SJCRH30 (cell line): ENCODE data around the gene PAPLN. TPM values are rescaled to one million over a fixed set of nuclear protein-coding genes. Genes with fewer than 3 reads are reported as not detected.

Experiments used
- DNase-seq, 2 experiments: peaks; one replicate each; pipeline ENCODE4 v3.0.0-alpha.2; 2015 to 2020
- H3K27ac ChIP-seq: fragments of 250-450 bp; sonication (Bioruptor Pico); 2 replicates; pipeline ENCODE4 v1.5.1; 2020; ENCODE audit warnings: mild to moderate bottlenecking, moderate library complexity
- H3K27me3 ChIP-seq: fragments of 250-450 bp; sonication (Bioruptor Pico); 2 replicates; pipeline ENCODE4 v1.5.1; 2020; ENCODE audit warnings: mild to moderate bottlenecking, moderate library complexity
- H3K36me3 ChIP-seq: fragments of 250-450 bp; sonication (Bioruptor Pico); 2 replicates; pipeline ENCODE4 v1.5.1; 2020; ENCODE audit warnings: mild to moderate bottlenecking, moderate library complexity
- H3K4me1 ChIP-seq: fragments of 250-450 bp; sonication (Bioruptor Pico); 2 replicates; pipeline ENCODE4 v1.5.1; 2020; ENCODE audit warnings: mild to moderate bottlenecking, moderate library complexity
- H3K4me3 ChIP-seq: fragments of 250-450 bp; sonication (Bioruptor Pico); 2 replicates; pipeline ENCODE4 v1.5.1; 2020; ENCODE audit warnings: mild to moderate bottlenecking, moderate library complexity
- H3K9me3 ChIP-seq: fragments of 250-450 bp; sonication (Bioruptor Pico); replicated peaks from 2 replicates; pipeline ENCODE4 v1.5.1; 2020; ENCODE audit warnings: mild to moderate bottlenecking, moderate library complexity
- total RNA-seq: library from RNA; depleted of rRNA; stranded (reverse); fragments of >200 nt; shearing (Covaris generic); gene quantifications from 2 replicates; pipeline ENCODE4 v1.2.3, GENCODE V29; 2014

The PAPLN gene
- total RNA-seq, 1 experiment from 2014 or later = not detected

GRCh38 chr14:73246387-73247150, 9.3 kb downstream of the PAPLN start:
- H3K27me3 ChIP-seq = no peaks in the 10 kb centered on the region
- DNase-seq = no peak
- H3K4me1 ChIP-seq = 0 out of 2 replicates have a peak, but pooled peaks cover 4% of the 10 kb centered on the region
- no peaks in the 10 kb centered on the region for H3K9me3 ChIP-seq
- no peak overlapping the region for H3K4me3 ChIP-seq
- H3K36me3 ChIP-seq = no peaks in the 10 kb centered on the region
- no peak overlapping the region for H3K27ac ChIP-seq

- H3K4me3 ChIP-seq = no peak overlapping the region
- H3K9me3 ChIP-seq = no peaks in the 10 kb centered on the region
- no peaks in the 10 kb centered on the region for H3K4me1 ChIP-seq
- H3K36me3 ChIP-seq = no peaks in the 10 kb centered on the region
- no peak overlapping the region for H3K27ac ChIP-seq
- H3K27me3 ChIP-seq = no peaks in the 10 kb centered on the region
- DNase-seq = no peak
Measured at GRCh38 chr14:73248108-73248868, 11.0 kb downstream of the PAPLN start.

DNA sequence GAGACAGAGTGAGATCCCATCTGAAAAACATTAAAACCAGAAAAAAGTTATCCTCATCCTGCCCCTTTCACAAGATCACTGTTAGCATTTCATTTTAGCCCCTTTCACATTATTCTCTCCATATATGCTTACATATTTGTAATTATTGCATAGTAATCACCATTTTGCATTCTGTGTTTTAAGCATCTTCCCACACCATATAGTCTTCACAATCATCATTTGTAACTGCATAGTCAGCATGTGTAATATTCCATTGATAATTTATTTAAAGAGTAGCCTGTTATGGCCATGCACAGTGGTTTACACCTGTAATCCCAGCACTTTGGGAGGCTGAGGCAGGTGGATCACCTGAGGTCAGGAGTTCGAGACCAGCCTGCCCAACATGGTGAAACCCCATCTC, 11.8 kb downstream of the PAPLN start:
- no peaks in the 10 kb centered on the region for H3K27me3 ChIP-seq
- H3K4me1 ChIP-seq = no peaks in the 10 kb centered on the region
- H3K4me3 ChIP-seq = no peak overlapping the region
- DNase-seq = no peak
- H3K36me3 ChIP-seq = no peaks in the 10 kb centered on the region
- no peak overlapping the region for H3K27ac ChIP-seq
- no peaks in the 10 kb centered on the region for H3K9me3 ChIP-seq

DNA sequence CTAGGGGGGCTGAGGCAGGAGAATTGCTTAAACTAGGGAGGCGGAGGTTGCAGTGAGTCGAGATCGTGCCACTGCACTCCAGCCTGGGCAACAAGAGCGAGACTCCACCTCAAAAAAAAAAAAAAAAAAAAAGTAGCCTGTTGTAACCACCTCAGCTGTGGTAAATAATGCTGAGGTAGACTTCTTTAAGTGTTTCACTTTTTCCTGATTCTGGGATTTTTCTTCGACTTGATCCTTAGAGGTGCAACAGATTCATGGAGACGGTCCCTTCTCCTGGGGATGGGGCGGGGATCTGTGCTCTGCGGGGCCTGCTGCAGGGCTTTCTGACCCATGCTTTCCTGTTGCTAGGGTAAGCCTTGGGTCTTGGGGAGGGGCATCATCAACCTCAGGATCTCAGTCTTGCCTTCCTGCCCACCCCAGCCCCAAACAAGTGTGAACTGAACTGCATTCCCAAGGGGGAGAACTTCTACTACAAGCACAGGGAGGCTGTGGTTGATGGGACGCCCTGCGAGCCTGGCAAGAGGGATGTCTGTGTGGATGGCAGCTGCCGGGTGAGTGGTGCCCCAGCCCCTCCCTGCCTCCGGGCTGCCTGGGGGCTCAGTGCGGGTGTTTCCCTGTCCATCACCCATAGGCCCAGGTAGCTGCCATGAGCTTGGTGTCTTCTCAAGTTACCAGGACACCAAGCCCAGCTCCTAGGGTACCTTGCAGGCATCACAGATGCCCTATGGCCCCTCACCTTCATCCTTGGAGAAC, 12.4 kb downstream of the PAPLN start:
- Histone ChIP-seq H3K9me3 (no peaks in the 10 kb centered on the region), H3K27ac (no peak overlapping the region), H3K4me3 (no peak overlapping the region), H3K4me1 (no peaks in the 10 kb centered on the region), H3K27me3 (no peaks in the 10 kb centered on the region), H3K36me3 (no peaks in the 10 kb centered on the region)
- no peak for DNase-seq

DNA sequence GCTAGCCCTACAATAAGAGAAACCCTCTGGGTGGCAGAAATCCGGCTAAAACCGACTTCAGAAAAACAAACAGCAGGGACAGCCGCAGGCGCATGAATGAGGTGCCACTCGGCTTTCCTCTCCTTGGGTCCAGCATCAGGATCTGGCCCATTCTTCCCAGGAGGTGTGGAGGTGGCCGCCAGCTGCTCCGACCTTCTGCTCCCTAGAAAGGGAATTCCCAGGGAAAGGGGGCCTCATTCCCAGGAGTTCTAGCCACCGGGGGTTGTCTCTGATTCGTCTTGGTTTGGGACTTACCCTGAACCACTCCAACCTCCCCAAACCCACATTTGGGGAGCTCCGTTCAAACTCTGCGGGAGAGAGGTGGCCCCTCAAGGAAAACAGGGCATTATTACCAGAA, 13.0 kb downstream of the PAPLN start:
- H3K4me3 ChIP-seq = no peak overlapping the region
- no peaks in the 10 kb centered on the region for H3K27me3 ChIP-seq
- H3K27ac ChIP-seq = no peak overlapping the region
- H3K4me1 ChIP-seq = no peaks in the 10 kb centered on the region
- DNase-seq = no peak
- no peaks in the 10 kb centered on the region for H3K9me3 ChIP-seq
- H3K36me3 ChIP-seq = no peaks in the 10 kb centered on the region

DNA sequence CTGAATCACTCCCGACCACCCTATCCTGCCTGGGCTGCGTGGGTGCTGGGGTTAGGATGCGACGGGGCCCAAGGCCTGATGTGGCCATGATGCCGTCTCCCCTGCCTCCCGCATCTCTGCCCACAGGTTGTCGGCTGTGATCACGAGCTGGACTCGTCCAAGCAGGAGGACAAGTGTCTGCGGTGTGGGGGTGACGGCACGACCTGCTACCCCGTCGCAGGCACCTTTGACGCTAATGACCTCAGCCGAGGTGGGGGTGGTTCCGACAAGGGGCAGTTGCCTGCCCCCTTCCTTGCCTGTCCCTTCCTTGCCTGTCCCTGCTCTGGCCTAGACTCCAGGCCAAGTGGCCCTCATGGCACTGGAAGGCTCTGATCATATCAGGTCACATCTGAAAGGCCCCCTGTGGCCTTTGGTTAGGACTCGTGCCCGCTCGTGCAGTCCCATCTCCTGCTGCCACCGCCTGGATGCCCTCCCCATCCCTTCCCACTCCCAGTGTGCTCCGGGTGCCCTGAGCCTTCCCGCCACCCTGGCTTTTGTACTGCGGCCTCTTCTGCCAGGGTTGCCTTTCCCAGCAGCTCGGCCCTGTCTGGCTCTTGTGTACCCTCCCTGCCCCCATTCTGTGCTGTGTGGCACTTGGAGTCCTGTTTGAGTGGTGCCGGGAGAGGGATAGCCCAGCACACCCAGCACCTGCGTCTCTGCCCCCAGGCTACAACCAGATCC, 13.6 kb downstream of the PAPLN start:
- no peaks in the 10 kb centered on the region for H3K4me1 ChIP-seq
- H3K9me3 ChIP-seq = no peaks in the 10 kb centered on the region
- no peak overlapping the region for H3K4me3 ChIP-seq
- no peak overlapping the region for H3K27ac ChIP-seq
- DNase-seq = no peak
- no peaks in the 10 kb centered on the region for H3K36me3 ChIP-seq
- H3K27me3 ChIP-seq = no peaks in the 10 kb centered on the region

DNA sequence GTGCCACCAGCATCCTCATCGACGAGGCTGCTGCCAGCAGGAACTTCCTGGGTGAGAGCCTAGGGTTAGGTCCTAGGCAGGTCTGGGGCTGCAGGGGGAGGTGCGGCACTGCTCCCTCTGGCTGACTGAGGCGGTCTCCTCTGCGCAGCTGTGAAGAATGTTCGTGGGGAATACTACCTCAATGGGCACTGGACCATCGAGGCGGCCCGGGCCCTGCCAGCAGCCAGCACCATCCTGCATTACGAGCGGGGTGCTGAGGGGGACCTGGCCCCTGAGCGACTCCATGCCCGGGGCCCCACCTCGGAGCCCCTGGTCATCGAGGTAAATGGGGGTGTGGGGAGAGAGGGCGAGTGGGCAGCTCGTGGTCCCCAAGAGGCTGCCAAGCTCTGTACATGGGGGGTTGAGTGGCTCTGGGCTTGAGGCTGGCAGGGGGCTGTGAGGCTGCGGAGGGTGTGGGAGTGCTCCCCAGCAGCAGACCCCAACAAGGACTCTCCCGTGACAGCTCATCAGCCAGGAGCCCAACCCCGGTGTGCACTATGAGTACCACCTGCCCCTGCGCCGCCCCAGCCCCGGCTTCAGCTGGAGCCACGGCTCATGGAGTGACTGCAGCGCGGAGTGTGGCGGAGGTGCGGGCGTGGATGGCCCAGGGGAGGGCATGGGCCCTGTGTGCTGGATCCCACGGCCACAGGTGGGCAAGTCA, 14.4 kb downstream of the PAPLN start:
- H3K9me3 ChIP-seq = no peaks in the 10 kb centered on the region
- no peaks in the 10 kb centered on the region for H3K36me3 ChIP-seq
- no peaks in the 10 kb centered on the region for H3K4me1 ChIP-seq
- no peaks in the 10 kb centered on the region for H3K27me3 ChIP-seq
- H3K4me3 ChIP-seq = no peak overlapping the region
- DNase-seq = no peak
- H3K27ac ChIP-seq = no peak overlapping the region

DNA sequence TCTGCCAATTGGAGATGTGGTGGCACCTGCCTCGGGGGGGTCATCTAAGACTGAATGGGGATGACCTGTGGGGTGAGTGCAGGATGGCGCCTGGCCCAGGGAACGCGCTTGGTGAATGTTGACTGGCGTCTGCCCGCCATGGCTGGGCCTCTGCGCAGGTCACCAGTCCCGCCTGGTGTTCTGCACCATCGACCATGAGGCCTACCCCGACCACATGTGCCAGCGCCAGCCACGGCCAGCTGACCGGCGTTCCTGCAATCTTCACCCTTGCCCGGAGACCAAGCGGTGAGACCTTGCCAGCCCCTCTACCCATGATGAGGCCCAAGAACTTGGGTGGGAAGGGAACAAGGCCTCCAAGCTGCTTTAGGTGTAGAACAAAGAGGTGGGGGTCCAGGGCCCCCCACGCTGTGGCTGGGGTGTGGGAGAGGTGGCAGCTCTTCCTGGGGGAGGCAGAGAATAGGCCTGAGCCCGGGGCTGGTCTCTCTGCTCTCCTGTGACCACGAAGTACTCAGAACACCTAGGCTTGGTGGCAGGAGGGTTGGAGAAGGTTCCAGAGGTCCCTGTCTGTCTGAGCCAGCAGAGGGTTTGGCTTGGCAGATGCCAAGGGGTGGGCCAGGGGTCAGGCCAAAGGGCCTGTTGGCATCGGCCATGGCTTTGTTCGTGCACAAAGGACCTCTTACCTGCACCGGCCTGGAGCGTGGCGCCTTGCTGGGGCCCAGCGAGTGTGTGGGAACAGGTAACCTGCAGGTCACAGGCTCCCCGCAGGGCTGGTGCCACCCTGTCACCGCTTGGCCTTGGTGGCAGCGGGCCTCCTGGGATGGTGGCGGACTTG, 15.4 kb downstream of the PAPLN start:
- Histone ChIP-seq H3K9me3 (no peaks in the 10 kb centered on the region), H3K4me1 (no peaks in the 10 kb centered on the region), H3K27me3 (no peaks in the 10 kb centered on the region), H3K27ac (no peak overlapping the region), H3K36me3 (no peaks in the 10 kb centered on the region), H3K4me3 (no peak overlapping the region)
- no peak for DNase-seq

DNA sequence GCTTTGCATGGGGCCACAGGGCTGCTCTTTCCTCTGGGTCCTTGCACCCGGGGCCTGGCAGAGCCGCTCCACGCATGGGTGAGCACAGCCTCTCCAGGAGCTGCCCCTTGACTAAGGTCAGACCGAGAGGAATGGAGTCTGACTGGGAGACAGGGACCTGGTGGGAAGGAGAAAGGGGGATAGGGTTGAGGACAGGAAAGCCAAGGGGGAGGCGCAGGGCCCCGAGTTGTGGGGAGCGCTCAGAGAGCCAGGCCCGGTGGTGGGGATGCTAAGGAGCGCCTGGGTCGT, 16.0 kb downstream of the PAPLN start:
- H3K4me1 ChIP-seq = no peaks in the 10 kb centered on the region
- DNase-seq = no peak

GRCh38 chr14:73253721-73254120, 16.4 kb downstream of the PAPLN start:
- H3K4me3 ChIP-seq = no peak overlapping the region
- H3K9me3 ChIP-seq = no peaks in the 10 kb centered on the region
- DNase-seq = no peak
- no peaks in the 10 kb centered on the region for H3K4me1 ChIP-seq
- H3K27ac ChIP-seq = no peak overlapping the region
- no peaks in the 10 kb centered on the region for H3K27me3 ChIP-seq
- H3K36me3 ChIP-seq = no peaks in the 10 kb centered on the region

More for the DNA sequence above, 16.0 kb downstream of the PAPLN start:
- no peak overlapping the region for H3K4me3 ChIP-seq
- H3K36me3 ChIP-seq = no peaks in the 10 kb centered on the region
- no peaks in the 10 kb centered on the region for H3K27me3 ChIP-seq
- H3K9me3 ChIP-seq = no peaks in the 10 kb centered on the region
- H3K27ac ChIP-seq = no peak overlapping the region

DNA sequence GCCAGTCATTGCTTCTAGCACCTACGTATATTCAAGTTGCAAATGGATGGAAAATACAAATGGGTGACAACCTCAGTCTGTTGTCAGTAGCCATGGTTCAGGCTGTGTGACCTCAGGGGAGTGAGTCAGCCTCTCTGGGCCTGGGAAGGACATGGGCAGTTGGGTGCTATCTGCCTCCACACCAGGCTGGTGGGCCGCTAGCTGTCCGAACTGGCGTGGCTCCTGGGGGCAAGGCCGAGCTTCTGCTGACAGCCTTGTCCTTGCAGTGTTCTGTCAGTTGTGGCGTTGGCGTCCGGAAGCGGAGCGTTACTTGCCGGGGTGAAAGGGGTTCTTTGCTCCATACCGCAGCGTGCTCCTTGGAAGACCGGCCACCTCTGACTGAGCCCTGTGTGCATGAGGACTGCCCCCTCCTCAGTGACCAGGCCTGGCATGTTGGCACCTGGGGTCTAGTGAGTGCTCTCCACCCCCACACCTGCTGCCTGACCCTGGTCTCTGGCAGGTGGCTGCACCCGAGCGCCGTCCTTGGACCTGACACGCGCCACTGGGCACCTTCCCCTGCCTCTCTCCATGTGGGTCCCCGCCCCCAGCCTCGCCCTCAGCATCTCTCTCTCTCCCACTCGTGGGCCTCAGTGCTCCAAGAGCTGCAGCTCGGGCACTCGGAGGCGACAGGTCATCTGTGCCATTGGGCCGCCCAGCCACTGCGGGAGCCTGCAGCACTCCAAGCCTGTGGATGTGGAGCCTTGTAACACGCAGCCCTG, 17.1 kb downstream of the PAPLN start:
- H3K27me3 ChIP-seq = no peaks in the 10 kb centered on the region
- no peaks in the 10 kb centered on the region for H3K36me3 ChIP-seq
- no peak overlapping the region for H3K27ac ChIP-seq
- DNase-seq = no peak
- no peaks in the 10 kb centered on the region for H3K9me3 ChIP-seq
- no peaks in the 10 kb centered on the region for H3K4me1 ChIP-seq
- H3K4me3 ChIP-seq = no peak overlapping the region

- Histone ChIP-seq H3K27me3 (no peaks in the 10 kb centered on the region), H3K27ac (no peak overlapping the region), H3K36me3 (no peaks in the 10 kb centered on the region), H3K4me1 (no peaks in the 10 kb centered on the region), H3K9me3 (no peaks in the 10 kb centered on the region), H3K4me3 (no peak overlapping the region)
- no peak for DNase-seq
Measured at GRCh38 chr14:73255005-73255400, 17.7 kb downstream of the PAPLN start.

DNA sequence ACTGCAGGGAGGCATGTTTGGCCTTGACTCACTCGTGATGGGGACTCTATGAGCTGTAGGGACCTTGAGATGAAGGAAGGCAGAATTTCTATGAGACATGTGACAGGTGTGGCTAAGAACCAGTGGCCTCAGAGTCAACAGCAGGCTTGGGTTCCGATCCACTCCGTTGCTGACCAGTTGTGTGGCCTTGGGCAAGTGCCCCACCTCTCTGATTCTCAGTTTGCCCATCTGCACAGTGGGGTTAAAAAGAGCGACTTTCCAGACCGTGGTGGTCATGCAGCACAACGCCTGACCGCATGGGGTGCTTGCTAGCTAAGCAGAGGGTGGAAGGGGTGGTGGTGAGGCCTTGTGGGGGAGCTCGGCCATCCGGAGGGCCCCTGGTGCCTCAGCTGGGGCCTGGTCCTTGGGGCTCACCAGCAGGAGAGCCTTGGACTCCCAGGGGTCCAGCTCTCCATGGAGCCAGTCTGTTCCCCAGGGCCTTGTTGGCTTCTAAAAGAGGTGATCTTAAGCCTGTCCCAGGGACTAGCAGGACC, 18.5 kb downstream of the PAPLN start:
- no peaks in the 10 kb centered on the region for H3K27me3 ChIP-seq
- no peaks in the 10 kb centered on the region for H3K9me3 ChIP-seq
- no peak overlapping the region for H3K27ac ChIP-seq
- DNase-seq = no peak
- no peaks in the 10 kb centered on the region for H3K4me1 ChIP-seq
- H3K4me3 ChIP-seq = no peak overlapping the region
- H3K36me3 ChIP-seq = no peaks in the 10 kb centered on the region
